Neural progenitor cell (in vitro differentiated cells): ENCODE measurements around the gene CD164. TPM values are rescaled to one million over a fixed set of nuclear protein-coding genes. Genes with fewer than 3 reads are reported as not detected.

Experiments
- DNase-seq: peaks from one replicate; pipeline ENCODE4 v3.0.0-alpha.2; 2016; ENCODE audit warnings: low spot score
- H2AFZ ChIP-seq: fragments of 200-600 bp; sonication (generic); replicated peaks from 2 replicates; pipeline ENCODE4 v1.6.1; 2016; ENCODE audit warnings: antibody characterized with exemption
- H3F3A ChIP-seq: fragments of 200-600 bp; sonication (generic); 2 replicates; pipeline ENCODE4 v1.6.1; 2016; ENCODE audit warnings: antibody characterized with exemption, low read depth
- H3K27ac ChIP-seq: fragments of 200-600 bp; sonication (generic); 2 replicates; pipeline ENCODE4 v1.5.1; 2016; ENCODE audit warnings: mild to moderate bottlenecking
- H3K27me3 ChIP-seq: fragments of 200-600 bp; sonication (generic); 2 replicates; pipeline ENCODE4 v1.6.1; 2016; ENCODE audit warnings: mild to moderate bottlenecking, moderate library complexity
- H3K36me3 ChIP-seq: fragments of 200-600 bp; sonication (generic); 2 replicates; pipeline ENCODE4 v1.5.1; 2016
- H3K4me1 ChIP-seq: fragments of 200-600 bp; sonication (generic); 2 replicates; pipeline ENCODE4 v1.6.1; 2016; ENCODE audit warnings: mixed run types
- H3K4me2 ChIP-seq: fragments of 200-600 bp; sonication (generic); 2 replicates; pipeline ENCODE4 v1.6.1; 2016
- H3K4me3 ChIP-seq: fragments of 200-600 bp; sonication (generic); 2 replicates; pipeline ENCODE4 v1.5.1; 2016
- H3K79me2 ChIP-seq: fragments of 200-600 bp; sonication (generic); 2 replicates; pipeline ENCODE4 v1.6.1; 2016; ENCODE audit warnings: low read depth
- H3K9ac ChIP-seq: fragments of 200-600 bp; sonication (generic); 2 replicates; pipeline ENCODE4 v1.6.1; 2016
- H3K9me3 ChIP-seq: fragments of 200-600 bp; sonication (generic); 2 replicates; pipeline ENCODE4 v1.5.1; 2016; ENCODE audit warnings: low read depth
- H4K20me1 ChIP-seq: fragments of 200-600 bp; sonication (generic); 2 replicates; pipeline ENCODE4 v1.6.1; 2016; ENCODE audit warnings: low read depth
- H3K27ac Mint-ChIP-seq: 3 replicates; pipeline ENCODE4 v1.8.0; 2021; ENCODE audit warnings: mixed read lengths
- H3K27me3 Mint-ChIP-seq: 2 replicates; pipeline ENCODE4 v1.8.0; 2022; ENCODE audit warnings: low read depth, mild to moderate bottlenecking, inconsistent platforms, moderate library complexity, mixed read lengths; ENCODE audit not compliant: insufficient read depth
- H3K36me3 Mint-ChIP-seq: 3 replicates; pipeline ENCODE4 v1.8.0; 2021; ENCODE audit warnings: mixed read lengths
- H3K4me1 Mint-ChIP-seq: 3 replicates; pipeline ENCODE4 v1.8.0; 2021; ENCODE audit warnings: mixed read lengths
- H3K4me3 Mint-ChIP-seq: 3 replicates; pipeline ENCODE4 v1.8.0; 2021; ENCODE audit warnings: mild to moderate bottlenecking, moderate library complexity, mixed read lengths
- H3K9me3 Mint-ChIP-seq: 3 replicates; pipeline ENCODE4 v1.8.0; 2020; ENCODE audit warnings: mixed read lengths
- CTCF ChIP-seq: fragments of 200-600 bp; sonication (generic); IDR thresholded peaks from 2 replicates; pipeline ENCODE4 v1.5.1; 2017; ENCODE audit warnings: antibody characterized with exemption, mild to moderate bottlenecking
- EZH2 ChIP-seq: fragments of 200-600 bp; sonication (generic); IDR thresholded peaks from 2 replicates; pipeline ENCODE4 v1.6.1; 2017; ENCODE audit warnings: antibody characterized with exemption, mild to moderate bottlenecking, moderate library complexity
- EZH2phosphoT487 ChIP-seq: fragments of 200-600 bp; sonication (generic); IDR thresholded peaks from 2 replicates; pipeline ENCODE4 v1.6.1; 2017; ENCODE audit warnings: antibody characterized with exemption
- total RNA-seq: library from RNA; depleted of rRNA; stranded (reverse); fragments of >200 nt; gene quantifications from 2 replicates; pipeline ENCODE4 v1.2.3, GENCODE V29; 2015; ENCODE audit warnings: low replicate concordance

CD164 gene
- total RNA-seq, 1 donor from 2014 or later = 197 TPM

- no peak overlapping the region for H3K4me2 ChIP-seq
- H3K4me1 Mint-ChIP-seq = no peaks in the 10 kb centered on the region
- no peaks in the 10 kb centered on the region for H4K20me1 ChIP-seq
Measured at GRCh38 chr6:109396046-109396718, 13.9 kb upstream of the CD164 start.

GRCh38 chr6:109393886-109394281, 11.6 kb upstream of the CD164 start:
- Histone ChIP-seq H3K4me2 (no peak overlapping the region), H3K27ac (no peak overlapping the region), H3F3A (no peaks in the 10 kb centered on the region), H3K36me3 (no peaks in the 10 kb centered on the region), H3K9ac (no peak overlapping the region), H3K4me1 (no peaks in the 10 kb centered on the region), H3K4me3 (no peak overlapping the region), H3K27me3 (no peaks in the 10 kb centered on the region), H3K79me2 (no peaks in the 10 kb centered on the region), H4K20me1 (no peaks in the 10 kb centered on the region), H2AFZ (no peak overlapping the region), H3K9me3 (no peaks in the 10 kb centered on the region)
- H3K36me3 Mint-ChIP-seq = peaks cover 1% of the 10 kb centered on the region
- no peak for TF ChIP-seq CTCF
- H3K4me1 Mint-ChIP-seq = no peaks in the 10 kb centered on the region
- H3K9me3 Mint-ChIP-seq = no peaks in the 10 kb centered on the region
- no peak overlapping the region for H3K4me3 Mint-ChIP-seq
- H3K27me3 Mint-ChIP-seq = peaks cover 3% of the 10 kb centered on the region
- H3K27ac Mint-ChIP-seq = peak overlapping the region; percentile 15
- DNase-seq = no peak

More at GRCh38 chr6:109396046-109396718, 13.9 kb upstream of the CD164 start:
- Histone ChIP-seq H3K79me2 (no peaks in the 10 kb centered on the region), H3K9ac (no peak overlapping the region), H2AFZ (no peak overlapping the region), H3K4me3 (no peak overlapping the region), H3K9me3 (no peaks in the 10 kb centered on the region), H3K4me1 (no peaks in the 10 kb centered on the region), H3K27me3 (no peaks in the 10 kb centered on the region), H3F3A (no peaks in the 10 kb centered on the region), H3K27ac (no peak overlapping the region), H3K36me3 (no peaks in the 10 kb centered on the region)
- no peak for DNase-seq
- no peaks in the 10 kb centered on the region for H3K9me3 Mint-ChIP-seq
- H3K27ac Mint-ChIP-seq = no peak overlapping the region
- H3K36me3 Mint-ChIP-seq = peaks cover 1% of the 10 kb centered on the region
- TF ChIP-seq EZH2phosphoT487 (no peak), CTCF (no peak), EZH2 (no peak)
- H3K27me3 Mint-ChIP-seq = peaks cover 3% of the 10 kb centered on the region
- no peak overlapping the region for H3K4me3 Mint-ChIP-seq

GRCh38 chr6:109393157-109393885, 11.1 kb upstream of the CD164 start:
- H3K36me3 Mint-ChIP-seq = peaks cover 1% of the 10 kb centered on the region
- no peak for DNase-seq
- Histone ChIP-seq H3K79me2 (no peaks in the 10 kb centered on the region), H2AFZ (no peak overlapping the region), H3K4me1 (no peaks in the 10 kb centered on the region), H4K20me1 (no peaks in the 10 kb centered on the region), H3F3A (no peaks in the 10 kb centered on the region), H3K4me3 (no peak overlapping the region), H3K27ac (no peak overlapping the region), H3K27me3 (no peaks in the 10 kb centered on the region), H3K36me3 (no peaks in the 10 kb centered on the region), H3K4me2 (no peak overlapping the region), H3K9ac (no peak overlapping the region), H3K9me3 (no peaks in the 10 kb centered on the region)
- H3K4me3 Mint-ChIP-seq = no peak overlapping the region
- H3K9me3 Mint-ChIP-seq = no peaks in the 10 kb centered on the region
- H3K27me3 Mint-ChIP-seq = peaks cover 3% of the 10 kb centered on the region
- no peaks in the 10 kb centered on the region for H3K4me1 Mint-ChIP-seq
- no peak for TF ChIP-seq CTCF
- TF ChIP-seq EZH2 = no peak
- TF ChIP-seq EZH2phosphoT487 = no peak
- H3K27ac Mint-ChIP-seq = peak overlapping the region; percentile 15
